ENCODE data around the gene NELFA. TPM values are rescaled to one million over a fixed set of nuclear protein-coding genes. Genes with fewer than 3 reads are reported as not detected.

Gene NELFA
- total and polyA plus RNA-seq, 2 of the 13 experiments (the other 11 are each of a cell fraction or from before 2014, with no cell fraction given): 13.3 to 18.5 TPM

GRCh38 chr4:1985780-1986577, 22.8 kb downstream of the NELFA start:
- H2AFZ ChIP-seq (ENCODE audit: low read length): no peak overlapping the region
- POLR2A ChIA-PET: no interaction called here
- H3K4me1 ChIP-seq (ENCODE audit: insufficient read depth, low read length): no peaks in the 10 kb centered on the region
- H3K36me3 ChIP-seq (replicated peaks in 1 of 2; ENCODE audit: control insufficient read depth in 1 of 2, insufficient read depth in 2 of 2, low read length in 2 of 2): peaks cover 35 to 79% of the 10 kb centered on the region in 2 experiments
- H3K27me3 ChIP-seq (ENCODE audit: control insufficient read depth in 1 of 2, insufficient read depth in 2 of 2, low read length in 2 of 2): no peaks in the 10 kb centered on the region
- H3K79me2 ChIP-seq (ENCODE audit: insufficient read depth, low read length): no peaks in the 10 kb centered on the region
- H3K9me3 ChIP-seq (ENCODE audit: low read length): no peaks in the 10 kb centered on the region
- no peak overlapping the region for H3K9ac ChIP-seq (ENCODE audit: insufficient read depth, low read depth, low read length)
- H4K20me1 ChIP-seq (ENCODE audit: insufficient read depth, low read length): peaks cover 8% of the 10 kb centered on the region; the same call in 1 of the 2 replicates
- in situ Hi-C loops (cut with HindIII; ENCODE audit: extremely low pct_ligation_motif_present, low pct_unique_long_range_greater_than_20kb): no loop called here
- no peak for TF ChIP-seq NFIB (CRISPR knock-in tag; IDR thresholded peaks at IDR 0.05; ENCODE audit: borderline replicate concordance)
- no peak for TF ChIP-seq KMT2A (CRISPR knock-in tag; IDR thresholded peaks at IDR 0.05)
- peak; percentile 67 for TF ChIP-seq AGO2 (optimal IDR thresholded peaks at IDR 0.05; ENCODE audit: low read depth, low read length)
- TF ChIP-seq HNRNPL (IDR thresholded peaks at IDR 0.05; ENCODE audit: low read depth, low read length): 0 out of 2 replicates have a peak, but pooled peaks have one; percentile 45
- TF ChIP-seq ZNF768 (CRISPR knock-in tag; IDR thresholded peaks at IDR 0.05): peak; percentile 75; the same call in 1 of the 2 replicates
- H3K27ac ChIP-seq (ENCODE audit: extremely low read length, insufficient read depth, low read length): no peak overlapping the region
- DNase-seq (ENCODE audit: low spot score) (no peak), ATAC-seq (no peak), FAIRE-seq (no peak)
- 94% methylated on average over 16 of the region's 54 CpGs for WGBS (ENCODE audit: low lambda C conversion rate)
- intact Hi-C loops (cut with micrococcal nuclease; ENCODE audit: unreplicated experiment): no loop called here
- BruUV-seq (replicated peaks): no TSS peak
- CTCF ChIA-PET (ENCODE audit: low intra/inter-chr PET ratio, low total read pairs): no interaction called here
- no peak overlapping the region for H3K4me3 ChIP-seq (replicated peaks in 1 of 3; ENCODE audit: insufficient read depth in 1 of 3, low read depth in 2 of 3, low read length in 3 of 3)
- H3K4me2 ChIP-seq (ENCODE audit: low read depth, low read length): no peak overlapping the region

- in situ Hi-C loops (cut with HindIII; ENCODE audit: extremely low pct_ligation_motif_present, low pct_unique_long_range_greater_than_20kb): no loop called here
- FAIRE-seq: no peak
- no peak for TF ChIP-seq ZNF558 (CRISPR knock-in tag; IDR thresholded peaks at IDR 0.05; ENCODE audit: borderline replicate concordance)
- no peak for TF ChIP-seq ZNF660 (CRISPR knock-in tag; IDR thresholded peaks at IDR 0.05; ENCODE audit: borderline replicate concordance, low read depth)
- no peak for TF ChIP-seq FOSL2 (CRISPR knock-in tag; IDR thresholded peaks at IDR 0.05)
Observed at GRCh38 chr4:1985294-1985693, 23.5 kb downstream of the NELFA start.

More at GRCh38 chr4:1985294-1985693, 23.5 kb downstream of the NELFA start:
- Histone ChIP-seq H4K20me1 (ENCODE audit: insufficient read depth, low read length) (peaks cover 8% of the 10 kb centered on the region; the same call in 1 of the 2 replicates), H3K9me3 (ENCODE audit: low read length) (no peaks in the 10 kb centered on the region), H3K9ac (ENCODE audit: insufficient read depth, low read depth, low read length) (no peak overlapping the region), H2AFZ (ENCODE audit: low read length) (no peak overlapping the region), H3K79me2 (ENCODE audit: insufficient read depth, low read length) (no peaks in the 10 kb centered on the region), H3K27ac (ENCODE audit: extremely low read length, insufficient read depth, low read length) (no peak overlapping the region), H3K27me3 (ENCODE audit: control insufficient read depth in 1 of 2, insufficient read depth in 2 of 2, low read length in 2 of 2) (no peaks in the 10 kb centered on the region), H3K4me2 (ENCODE audit: low read depth, low read length) (no peak overlapping the region), H3K4me1 (ENCODE audit: insufficient read depth, low read length) (no peaks in the 10 kb centered on the region), H3K36me3 (replicated peaks in 1 of 2; ENCODE audit: control insufficient read depth in 1 of 2, insufficient read depth in 2 of 2, low read length in 2 of 2) (peaks cover 33 to 78% of the 10 kb centered on the region in 2 experiments), H3K4me3 (replicated peaks in 1 of 3; ENCODE audit: insufficient read depth in 1 of 3, low read depth in 2 of 3, low read length in 3 of 3) (no peak overlapping the region)
- intact Hi-C loops (cut with micrococcal nuclease; ENCODE audit: unreplicated experiment): no loop called here
- ChIA-PET POLR2A (no interaction called here), CTCF (ENCODE audit: low intra/inter-chr PET ratio, low total read pairs) (no interaction called here)
- WGBS (ENCODE audit: low lambda C conversion rate): 97% methylated on average over 6 of the region's 14 CpGs
- DNase-seq (ENCODE audit: low spot score) (no peak), ATAC-seq (peak; percentile 9)
- no TSS peak for BruUV-seq (replicated peaks)
